Endothelial cell of umbilical vein (primary cell): ENCODE measurements around the gene DENND1C.

ENCODE experiments used
- CTCF ChIP-seq, 2 donors: IDR thresholded peaks; 1 replicate in 1 of 2; 2 replicates in 1 of 2; pipeline ENCODE4 v1.5.1; 2011; ENCODE audit warnings: low read length in 2 of 2, mild to moderate bottlenecking in 2 of 2, moderate library complexity in 2 of 2, control low read depth in 1 of 2, inconsistent platforms in 1 of 2, low read depth in 1 of 2; ENCODE audit not compliant: insufficient read depth in 1 of 2; ENCODE audit errors: extremely low read depth in 1 of 2
- EZH2 ChIP-seq: IDR thresholded peaks from 2 replicates; pipeline ENCODE4 v1.6.1; 2012; ENCODE audit warnings: borderline replicate concordance, low read depth, mild to moderate bottlenecking, moderate library complexity, low read length, inconsistent platforms; ENCODE audit not compliant: severe bottlenecking
- JUN ChIP-seq: IDR thresholded peaks from 2 replicates; pipeline ENCODE4 v1.6.1; 2011; ENCODE audit warnings: borderline replicate concordance, low read depth; ENCODE audit not compliant: insufficient read length, insufficient read depth
- MYC ChIP-seq: IDR thresholded peaks from one replicate; pipeline ENCODE4 v1.6.1; 2011; ENCODE audit warnings: mild to moderate bottlenecking, low read depth, low read length
- POLR2A ChIP-seq: IDR thresholded peaks from 2 replicates; pipeline ENCODE4 v1.6.1; 2012; ENCODE audit warnings: low read depth, mild to moderate bottlenecking, control low read depth, low read length
- POLR2AphosphoS5 ChIP-seq: IDR thresholded peaks from 2 replicates; pipeline ENCODE4 v1.6.1; 2012; ENCODE audit warnings: low read depth, mild to moderate bottlenecking, control low read depth, low read length, moderate library complexity; ENCODE audit not compliant: insufficient read depth

- no peak for TF ChIP-seq POLR2AphosphoS5
- TF ChIP-seq JUN: no peak
- TF ChIP-seq POLR2A: no peak
- TF ChIP-seq CTCF (IDR thresholded peaks at IDR 0.05; ENCODE audit: extremely low read depth in 1 of 2, insufficient read depth in 1 of 2, low read depth in 1 of 2, low read length in 2 of 2): no peak
- TF ChIP-seq EZH2: no peak
- TF ChIP-seq MYC: no peak
Measured at GRCh38 chr19:6458695-6459261, 22.8 kb downstream of the DENND1C start.
